Stimulated activated CD4-positive, alpha-beta T cell treated with anti-CD3 and anti-CD28 coated beads, Interleukin-2, amount 100 ng/mL, for 24 hours (primary cell): ENCODE data around the gene APP.

Experiments used
- DNase-seq, 2 donors: peaks; one replicate each; pipeline ENCODE4 v3.0.0-alpha.2; 2020

APP gene

GRCh38 chr21:25857308-25858074, 313.1 kb downstream of the APP start:
- DNase-seq = no peak

GRCh38 chr21:25855576-25855975, 315.0 kb downstream of the APP start:
- DNase-seq = no peak

- DNase-seq = no peak
Measured at GRCh38 chr21:25850126-25850842, 320.3 kb downstream of the APP start.

GRCh38 chr21:25848309-25848708, 322.3 kb downstream of the APP start:
- DNase-seq = no peak

- no peak for DNase-seq
Measured at GRCh38 chr21:25845729-25846256, 324.8 kb downstream of the APP start.

GRCh38 chr21:25842925-25843324, 327.6 kb downstream of the APP start:
- DNase-seq = no peak

- no peak for DNase-seq
Measured at GRCh38 chr21:25838809-25839208, 331.8 kb downstream of the APP start.

- no peak for DNase-seq
Measured at GRCh38 chr21:25837533-25838265, 332.9 kb downstream of the APP start.

GRCh38 chr21:25836396-25836795, 334.2 kb downstream of the APP start:
- no peak for DNase-seq

GRCh38 chr21:25834381-25834780, 336.2 kb downstream of the APP start:
- no peak for DNase-seq

GRCh38 chr21:25831300-25831960, 339.1 kb downstream of the APP start:
- no peak for DNase-seq
